PC-9 (cell line): Measurements from ENCODE around the gene STPG3. TPM values are rescaled to one million over a fixed set of nuclear protein-coding genes. Genes with fewer than 3 reads are reported as not detected.

Experiments used
- BruUV-seq: library from RNA; stranded (reverse); fragments of 400-500 nt; replicated peaks from 2 replicates; lab custom pipeline; 2021; lab: Mats Ljungman, UMichigan
- CTCF ChIA-PET: fragments of 300-600 bp; sonication (Branson Sonifier 250); formaldehyde crosslinking; loops from one replicate; lab custom pipeline; 2022; ENCODE audit warnings: antibody characterized with exemption; lab: Charles Lee
- POLR2A ChIA-PET: fragments of 300-600 bp; sonication (Branson Sonifier 250); formaldehyde crosslinking; loops from one replicate; lab custom pipeline; 2022; ENCODE audit warnings: antibody characterized with exemption; ENCODE audit not compliant: unreplicated experiment; lab: Charles Lee
- DNase-seq, 2 experiments: peaks; one replicate each; pipeline versions ENCODE4 v3.0.0 to v3.0.0-alpha.2; 2015 to 2022; ENCODE audit warnings: mixed read lengths in 1 of 2
- H2AFZ ChIP-seq: fragments of 200-600 bp; sonication (generic); 2 replicates; pipeline ENCODE4 v1.8.1; 2017; ENCODE audit warnings: antibody characterized with exemption
- H3F3A ChIP-seq: fragments of 200-600 bp; sonication (generic); 2 replicates; pipeline ENCODE4 v1.8.1; 2017; ENCODE audit warnings: antibody characterized with exemption, mild to moderate bottlenecking, low read depth; ENCODE audit not compliant: insufficient read depth
- H3K27ac ChIP-seq: fragments of 200-600 bp; sonication (generic); 2 replicates; pipeline ENCODE4 v1.6.1; 2016; ENCODE audit warnings: mixed run types
- H3K27me3 ChIP-seq: fragments of 200-600 bp; sonication (generic); 2 replicates; pipeline ENCODE4 v1.6.1; 2016; ENCODE audit warnings: low read depth, mixed run types; ENCODE audit not compliant: insufficient read depth
- H3K36me3 ChIP-seq: fragments of 200-600 bp; sonication (generic); 2 replicates; pipeline ENCODE4 v1.6.1; 2016; ENCODE audit warnings: low read depth, mixed run types
- H3K4me1 ChIP-seq: fragments of 200-600 bp; sonication (generic); replicated peaks from 2 replicates; pipeline ENCODE4 v1.6.1; 2016; ENCODE audit warnings: mixed run types; ENCODE audit not compliant: insufficient read depth
- H3K4me2 ChIP-seq: fragments of 200-600 bp; sonication (generic); 2 replicates; pipeline ENCODE4 v1.6.1; 2017; ENCODE audit warnings: mixed run types
- H3K4me3 ChIP-seq: fragments of 200-600 bp; sonication (generic); 2 replicates; pipeline ENCODE4 v1.6.1; 2016; ENCODE audit warnings: mixed run types
- H3K79me2 ChIP-seq: fragments of 200-600 bp; sonication (generic); 2 replicates; pipeline ENCODE4 v1.6.1; 2017; ENCODE audit warnings: low read depth, mixed run types
- H3K9me2 ChIP-seq: fragments of 200-600 bp; sonication (generic); 2 replicates; pipeline ENCODE4 v1.8.1; 2017; ENCODE audit warnings: mild to moderate bottlenecking; ENCODE audit not compliant: insufficient read depth
- H3K9me3 ChIP-seq: fragments of 200-600 bp; sonication (generic); 2 replicates; pipeline ENCODE4 v1.8.1; 2016; ENCODE audit warnings: low read depth; ENCODE audit not compliant: insufficient read depth
- H4K20me1 ChIP-seq: fragments of 200-600 bp; sonication (generic); 2 replicates; pipeline ENCODE4 v1.8.1; 2017; ENCODE audit not compliant: insufficient read depth
- EZH2 ChIP-seq: fragments of 200-600 bp; sonication (generic); IDR thresholded peaks from 2 replicates; pipeline ENCODE4 v1.8.0; 2017; ENCODE audit warnings: antibody characterized with exemption, low read depth
- intact Hi-C: fragments of 100-400 bp; cut with micrococcal nuclease; formaldehyde crosslinking; loops from one replicate; pipeline ENCODE4 v1.10.0; 2022; ENCODE audit not compliant: unreplicated experiment
- total RNA-seq: library from RNA; stranded (reverse); gene quantifications from 2 replicates; pipeline ENCODE4 v1.2.3, GENCODE V29; 2021
- TF ChIP-seq, protein P1 (sequence below): fragments of 200-600 bp; sonication (generic); conservative IDR thresholded peaks from 2 replicates; pipeline ENCODE4 v1.6.1; 2017; ENCODE audit warnings: mixed run types, antibody characterized with exemption, mild to moderate bottlenecking, moderate library complexity

STPG3 gene
- total RNA-seq, 1 experiment from 2014 or later = 0.46 TPM

DNA sequence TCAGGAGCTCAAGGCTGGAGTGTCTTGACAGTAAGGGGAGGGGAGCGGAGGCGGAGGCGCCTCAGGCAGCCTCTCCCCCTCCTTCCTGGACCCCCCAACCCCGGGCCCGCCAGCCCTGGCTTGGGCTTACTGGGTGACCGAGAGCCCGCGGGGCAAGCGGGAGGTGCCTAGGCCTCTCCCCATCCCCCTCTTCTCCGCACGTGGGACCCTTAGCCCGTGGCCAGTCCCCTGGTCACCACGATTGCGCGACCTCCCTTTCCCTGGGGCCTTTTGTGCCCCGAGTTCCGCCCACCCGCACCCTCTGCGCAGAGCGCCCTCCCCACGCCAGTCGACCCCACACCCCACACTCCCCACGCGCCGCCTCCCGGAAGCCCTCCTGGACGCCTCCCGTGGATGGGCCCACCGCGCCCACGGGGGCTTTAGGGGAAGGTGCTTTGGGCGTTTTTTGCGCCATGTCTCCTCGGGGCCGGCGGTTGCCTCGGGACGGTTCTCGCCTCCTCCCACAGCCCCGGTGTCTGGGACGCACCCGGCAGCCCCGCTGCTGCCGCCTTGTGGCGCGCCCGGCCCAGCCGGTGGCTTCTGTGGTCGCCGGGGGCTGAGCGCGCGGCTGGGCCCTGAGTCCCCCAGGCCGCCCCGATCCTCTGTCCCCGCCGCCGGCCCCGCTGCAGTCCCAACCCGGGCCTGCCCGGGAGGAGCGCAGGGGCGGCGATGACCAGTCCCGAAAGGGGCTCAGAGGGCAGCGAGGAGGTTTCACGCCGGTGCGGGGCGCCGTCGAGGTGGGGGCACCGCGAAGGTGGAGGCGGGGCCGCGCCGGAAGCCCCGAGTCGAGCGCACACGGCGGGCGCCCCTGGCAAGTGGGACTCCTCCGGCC lies 29.6 kb downstream of the STPG3 start:
- Histone ChIP-seq H3K79me2 (peaks cover 26% of the 10 kb centered on the region; the same call in 1 of the 2 replicates), H3K4me3 (no peak overlapping the region), H3K9me3 (no peaks in the 10 kb centered on the region), H3F3A (peaks cover 16% of the 10 kb centered on the region), H3K27ac (no peak overlapping the region), H3K4me1 (peaks cover 16% of the 10 kb centered on the region), H3K9me2 (no peaks in the 10 kb centered on the region), H3K36me3 (peaks cover 7% of the 10 kb centered on the region; the same call in 1 of the 2 replicates), H3K4me2 (no peak overlapping the region), H3K27me3 (no peaks in the 10 kb centered on the region), H4K20me1 (no peaks in the 10 kb centered on the region), H2AFZ (no peak overlapping the region)
- ChIA-PET CTCF (no interaction called here), POLR2A (no interaction called here)
- no TSS peak for BruUV-seq
- intact Hi-C loops = no loop called here
- TF ChIP-seq, protein P1, sequence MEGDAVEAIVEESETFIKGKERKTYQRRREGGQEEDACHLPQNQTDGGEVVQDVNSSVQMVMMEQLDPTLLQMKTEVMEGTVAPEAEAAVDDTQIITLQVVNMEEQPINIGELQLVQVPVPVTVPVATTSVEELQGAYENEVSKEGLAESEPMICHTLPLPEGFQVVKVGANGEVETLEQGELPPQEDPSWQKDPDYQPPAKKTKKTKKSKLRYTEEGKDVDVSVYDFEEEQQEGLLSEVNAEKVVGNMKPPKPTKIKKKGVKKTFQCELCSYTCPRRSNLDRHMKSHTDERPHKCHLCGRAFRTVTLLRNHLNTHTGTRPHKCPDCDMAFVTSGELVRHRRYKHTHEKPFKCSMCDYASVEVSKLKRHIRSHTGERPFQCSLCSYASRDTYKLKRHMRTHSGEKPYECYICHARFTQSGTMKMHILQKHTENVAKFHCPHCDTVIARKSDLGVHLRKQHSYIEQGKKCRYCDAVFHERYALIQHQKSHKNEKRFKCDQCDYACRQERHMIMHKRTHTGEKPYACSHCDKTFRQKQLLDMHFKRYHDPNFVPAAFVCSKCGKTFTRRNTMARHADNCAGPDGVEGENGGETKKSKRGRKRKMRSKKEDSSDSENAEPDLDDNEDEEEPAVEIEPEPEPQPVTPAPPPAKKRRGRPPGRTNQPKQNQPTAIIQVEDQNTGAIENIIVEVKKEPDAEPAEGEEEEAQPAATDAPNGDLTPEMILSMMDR = no peak
- no peak for TF ChIP-seq EZH2
- no peak for DNase-seq

- Histone ChIP-seq H4K20me1 (no peaks in the 10 kb centered on the region), H3K79me2 (peaks cover 26% of the 10 kb centered on the region; the same call in 1 of the 2 replicates), H3K4me2 (no peak overlapping the region), H3K27me3 (no peaks in the 10 kb centered on the region), H2AFZ (no peak overlapping the region), H3K36me3 (peaks cover 7% of the 10 kb centered on the region; the same call in 1 of the 2 replicates), H3K4me1 (peaks cover 12% of the 10 kb centered on the region), H3K27ac (no peak overlapping the region), H3K9me2 (no peaks in the 10 kb centered on the region), H3K4me3 (no peak overlapping the region), H3F3A (peaks cover 17% of the 10 kb centered on the region), H3K9me3 (no peaks in the 10 kb centered on the region)
- TF ChIP-seq, protein P1 = no peak
- TF ChIP-seq EZH2 = no peak
- no peak for DNase-seq
- ChIA-PET CTCF (interaction anchor here (0.5 to 0.7 kb wide), 2 partner anchors 496 to 994 kb away, joined by 3 read pairs; no protein-coding TSS in a partner anchor), POLR2A (no interaction called here)
- intact Hi-C loops = no loop called here
- no TSS peak for BruUV-seq
Observed at GRCh38 chr9:137281345-137282116, 30.4 kb downstream of the STPG3 start.

DNA sequence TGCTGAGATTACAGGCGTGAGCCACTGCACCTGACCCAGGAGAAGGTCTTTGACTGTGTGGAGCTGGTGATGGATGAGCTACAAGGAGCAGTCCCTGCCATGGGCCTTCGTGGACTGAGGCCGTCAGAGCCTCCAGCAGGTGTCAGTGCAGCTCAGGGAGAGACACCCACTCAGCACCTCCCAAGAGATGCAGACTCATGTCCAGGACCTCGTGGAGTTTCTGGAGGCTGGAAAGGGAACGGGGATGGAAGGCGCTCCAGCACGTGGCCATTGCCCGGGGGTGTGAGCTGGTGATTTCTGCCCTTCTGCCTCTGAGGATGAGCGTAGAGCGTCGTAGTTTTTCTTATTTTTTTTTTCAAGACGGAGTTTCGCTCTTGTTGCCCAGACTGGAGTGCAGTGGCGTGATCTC lies 35.9 kb downstream of the STPG3 start:
- TF ChIP-seq EZH2 = no peak
- TF ChIP-seq, protein P1 = peak; percentile 74
- Histone ChIP-seq H3K4me2 (no peak overlapping the region), H3K27ac (no peak overlapping the region), H3K27me3 (no peaks in the 10 kb centered on the region), H3K36me3 (peaks cover 7% of the 10 kb centered on the region; the same call in 1 of the 2 replicates), H3K4me1 (no peaks in the 10 kb centered on the region), H4K20me1 (no peaks in the 10 kb centered on the region), H3K79me2 (no peaks in the 10 kb centered on the region), H3K9me3 (no peaks in the 10 kb centered on the region), H2AFZ (no peak overlapping the region), H3F3A (peaks cover 10% of the 10 kb centered on the region; the same call in 1 of the 2 replicates), H3K4me3 (no peak overlapping the region), H3K9me2 (no peaks in the 10 kb centered on the region)
- POLR2A ChIA-PET = interaction anchor here (0.6 to 1.2 kb wide), 2 partner anchors 9 to 143 kb away, joined by 3 to 4 read pairs; partner anchors contain the start of gene TOR4A
- peak; percentile 63 to 69 for DNase-seq
- CTCF ChIA-PET = interaction anchor here (0.6 to 0.7 kb wide), 5 partner anchors 50 to 471 kb away, joined by 3 to 5 read pairs (median 4); no protein-coding TSS in a partner anchor
- intact Hi-C loops = no loop called here
- no TSS peak for BruUV-seq
